ENCODE results near the gene UNG.
"Not testable (repeated sequence)": the region's sequence is repeated elsewhere in the genome, so short reads cannot be mapped to it uniquely, and the experiment has no call there.

The UNG gene

DNA sequence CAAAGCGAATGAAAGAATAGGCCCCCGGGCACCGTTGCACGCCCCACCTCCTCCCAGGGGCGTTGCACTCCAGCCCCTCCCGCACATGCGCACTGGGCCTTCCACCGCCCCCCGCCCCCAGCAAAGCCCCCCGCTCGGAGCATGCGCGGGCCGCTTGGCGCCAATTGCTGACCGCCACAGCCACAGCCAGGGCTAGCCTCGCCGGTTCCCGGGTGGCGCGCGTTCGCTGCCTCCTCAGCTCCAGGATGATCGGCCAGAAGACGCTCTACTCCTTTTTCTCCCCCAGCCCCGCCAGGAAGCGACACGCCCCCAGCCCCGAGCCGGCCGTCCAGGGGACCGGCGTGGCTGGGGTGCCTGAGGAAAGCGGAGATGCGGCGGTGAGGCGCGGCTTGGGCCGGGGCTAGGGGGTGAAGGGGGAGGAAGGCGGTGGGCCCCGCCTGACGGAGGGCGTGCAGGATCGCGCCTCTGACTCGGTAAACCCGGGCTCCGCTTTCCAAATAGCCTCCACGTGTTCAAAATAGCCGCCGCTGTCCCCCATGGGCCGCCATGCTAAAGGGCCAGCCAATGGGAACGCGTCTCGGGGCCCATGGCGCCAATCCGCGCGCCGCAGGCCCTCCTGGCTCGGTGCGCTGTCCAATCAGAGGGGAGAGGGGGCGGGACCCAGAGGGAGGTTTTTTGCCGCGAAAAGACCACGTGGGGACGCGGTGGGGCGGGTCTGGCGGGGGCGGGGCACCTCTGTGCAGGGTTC, at the start of gene UNG:
UNG (plus strand) TSS at position 163 of the 748 bp plus-strand sequence; CDS start at position 246, 83 bp downstream.
- Histone ChIP-seq H3K27me3 (ENCODE audit: insufficient read depth, low read length) (no peaks in the 10 kb centered on the region), H2AFZ (ENCODE audit: low read depth, low read length) (peak within 1 kb of the TSS; percentile 91), H3K36me3 (ENCODE audit: insufficient read depth, low read length) (peaks cover 33% of the 10 kb centered on the region), H3K9me3 (ENCODE audit: low read length) (no peaks in the 10 kb centered on the region), H3K4me1 (ENCODE audit: insufficient read depth, low read length) (peaks cover 18% of the 10 kb centered on the region), H3K4me3 (ENCODE audit: low read length) (peak within 1 kb of the TSS; percentile 87)

GRCh38 chr12:109048706-109049105, 48.7 kb upstream of the UNG start:
- not testable (repeated sequence) for H3K9me3 ChIP-seq (ENCODE audit: low read length); H2AFZ ChIP-seq (ENCODE audit: low read depth, low read length); H3K27me3 ChIP-seq (ENCODE audit: insufficient read depth, low read length); H3K4me1 ChIP-seq (ENCODE audit: insufficient read depth, low read length); H3K4me3 ChIP-seq (ENCODE audit: low read length); H3K36me3 ChIP-seq (ENCODE audit: insufficient read depth, low read length)

DNA sequence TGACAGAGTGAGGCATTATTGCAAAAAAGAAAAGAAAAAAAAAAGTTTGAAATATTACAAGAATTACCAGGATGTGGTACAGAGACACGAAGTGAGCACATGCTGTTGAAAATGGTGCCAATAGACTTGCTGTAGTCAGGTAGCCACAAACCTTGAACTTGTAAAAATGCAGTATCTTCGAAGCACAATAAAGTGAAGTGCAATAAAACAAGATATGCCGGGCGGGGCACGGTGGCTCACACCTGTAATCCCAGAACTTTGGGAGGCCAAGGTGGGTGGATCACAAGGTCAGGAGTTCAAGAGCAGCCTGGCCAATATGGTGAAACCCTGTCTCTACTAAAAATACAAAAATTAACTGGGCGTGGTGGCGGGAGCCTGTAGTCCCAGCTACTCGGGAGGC, 47.6 kb upstream of the UNG start:
- not testable (repeated sequence) for H3K36me3 ChIP-seq (ENCODE audit: insufficient read depth, low read length); H3K4me3 ChIP-seq (ENCODE audit: low read length); H2AFZ ChIP-seq (ENCODE audit: low read depth, low read length); H3K4me1 ChIP-seq (ENCODE audit: insufficient read depth, low read length); H3K9me3 ChIP-seq (ENCODE audit: low read length); H3K27me3 ChIP-seq (ENCODE audit: insufficient read depth, low read length)

DNA sequence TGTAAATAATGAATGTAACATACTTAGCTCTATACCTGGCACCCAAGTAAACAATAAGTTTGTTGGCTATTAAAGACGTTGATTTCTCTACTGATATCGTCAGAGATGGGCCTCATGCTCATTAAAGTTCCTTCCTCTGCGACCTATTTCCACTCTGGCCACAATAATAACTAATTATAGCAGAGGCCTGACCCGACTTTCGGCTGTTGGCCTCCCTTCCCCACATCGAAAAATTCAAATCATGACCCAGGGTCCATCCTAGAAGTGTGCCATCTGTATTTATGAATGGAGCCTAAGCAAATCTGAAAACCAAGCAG, 45.3 kb upstream of the UNG start:
- no peaks in the 10 kb centered on the region for H3K9me3 ChIP-seq (ENCODE audit: low read length)
- H3K27me3 ChIP-seq (ENCODE audit: insufficient read depth, low read length): no peaks in the 10 kb centered on the region
- peak overlapping the region; percentile 93 for H2AFZ ChIP-seq (ENCODE audit: low read depth, low read length)
- peaks cover 9% of the 10 kb centered on the region for H3K4me1 ChIP-seq (ENCODE audit: insufficient read depth, low read length)
- H3K36me3 ChIP-seq (ENCODE audit: insufficient read depth, low read length): peaks cover 2% of the 10 kb centered on the region
- peak overlapping the region; percentile 85 for H3K4me3 ChIP-seq (ENCODE audit: low read length)

GRCh38 chr12:109052414-109053323, 44.7 kb upstream of the UNG start, which contains the start of gene USP30:
Gene USP30, plus strand, starts transcription at chr12:109052576. Its CDS starts 103 bp downstream, at chr12:109052679.
- peaks cover 9% of the 10 kb centered on the region for H3K4me1 ChIP-seq (ENCODE audit: insufficient read depth, low read length)
- peaks cover 5% of the 10 kb centered on the region for H3K36me3 ChIP-seq (ENCODE audit: insufficient read depth, low read length)
- peak within 1 kb of the TSS; percentile 93 for H2AFZ ChIP-seq (ENCODE audit: low read depth, low read length)
- H3K4me3 ChIP-seq (ENCODE audit: low read length): peak within 1 kb of the TSS; percentile 85
- no peaks in the 10 kb centered on the region for H3K9me3 ChIP-seq (ENCODE audit: low read length)
- no peaks in the 10 kb centered on the region for H3K27me3 ChIP-seq (ENCODE audit: insufficient read depth, low read length)

DNA sequence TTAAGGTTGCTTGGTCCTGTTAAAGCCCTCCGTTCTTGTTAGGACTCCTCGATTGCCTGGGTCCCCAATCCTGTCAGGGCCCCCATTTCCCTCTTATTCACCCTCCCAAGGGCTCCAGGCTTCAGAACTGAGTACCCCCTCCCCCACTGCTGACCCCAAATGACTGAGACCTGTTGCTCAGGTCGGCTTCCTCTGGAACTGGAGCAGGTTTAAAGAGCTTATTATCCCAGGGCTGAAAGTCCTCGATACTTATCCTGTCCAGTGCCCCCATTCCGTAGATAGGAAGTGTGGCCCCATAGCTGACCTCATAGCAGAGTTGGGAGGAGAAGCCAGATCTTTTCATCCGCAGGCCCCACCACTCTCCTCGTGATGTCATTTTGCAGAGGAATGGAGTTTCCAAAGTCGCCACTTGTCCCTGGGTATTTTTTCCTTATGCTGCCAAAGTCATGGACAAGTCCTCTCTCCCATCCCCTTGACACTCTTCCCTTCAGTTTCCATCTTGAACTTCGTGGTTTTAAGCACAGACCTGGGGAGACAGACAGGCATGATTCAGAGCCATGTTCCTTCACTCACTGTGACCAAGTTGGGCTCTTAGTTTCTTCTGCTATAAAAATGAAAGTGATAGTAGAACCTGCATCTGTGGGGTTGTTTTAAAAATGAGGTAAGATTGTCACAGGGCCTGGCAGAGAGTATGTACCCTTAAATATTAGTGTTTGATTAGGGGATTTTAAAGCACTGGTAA, 43.8 kb upstream of the UNG start:
- no peaks in the 10 kb centered on the region for H3K27me3 ChIP-seq (ENCODE audit: insufficient read depth, low read length)
- H3K9me3 ChIP-seq (ENCODE audit: low read length): no peaks in the 10 kb centered on the region
- H2AFZ ChIP-seq (ENCODE audit: low read depth, low read length): peak overlapping the region; percentile 93
- peaks cover 9% of the 10 kb centered on the region for H3K36me3 ChIP-seq (ENCODE audit: insufficient read depth, low read length)
- peak overlapping the region; percentile 85 for H3K4me3 ChIP-seq (ENCODE audit: low read length)
- H3K4me1 ChIP-seq (ENCODE audit: insufficient read depth, low read length): peaks cover 9% of the 10 kb centered on the region

- H2AFZ ChIP-seq (ENCODE audit: low read depth, low read length); H3K4me1 ChIP-seq (ENCODE audit: insufficient read depth, low read length); H3K27me3 ChIP-seq (ENCODE audit: insufficient read depth, low read length); H3K9me3 ChIP-seq (ENCODE audit: low read length): not testable (repeated sequence)
- H3K36me3 ChIP-seq (ENCODE audit: insufficient read depth, low read length): peaks cover 15% of the 10 kb centered on the region
- H3K4me3 ChIP-seq (ENCODE audit: low read length): peak overlapping the region; percentile 85
Observed at GRCh38 chr12:109054124-109054513, 43.3 kb upstream of the UNG start.

GRCh38 chr12:109054520-109054919, 42.9 kb upstream of the UNG start:
- Histone ChIP-seq H2AFZ (ENCODE audit: low read depth, low read length) (no peak overlapping the region), H3K9me3 (ENCODE audit: low read length) (no peaks in the 10 kb centered on the region), H3K4me1 (ENCODE audit: insufficient read depth, low read length) (peaks cover 9% of the 10 kb centered on the region), H3K4me3 (ENCODE audit: low read length) (no peak overlapping the region), H3K36me3 (ENCODE audit: insufficient read depth, low read length) (peaks cover 17% of the 10 kb centered on the region), H3K27me3 (ENCODE audit: insufficient read depth, low read length) (no peaks in the 10 kb centered on the region)

GRCh38 chr12:109056891-109057290, 40.5 kb upstream of the UNG start:
- Histone ChIP-seq H3K9me3 (ENCODE audit: low read length) (no peaks in the 10 kb centered on the region), H3K4me1 (ENCODE audit: insufficient read depth, low read length) (peaks cover 9% of the 10 kb centered on the region), H3K27me3 (ENCODE audit: insufficient read depth, low read length) (no peaks in the 10 kb centered on the region), H3K36me3 (ENCODE audit: insufficient read depth, low read length) (peaks cover 24% of the 10 kb centered on the region), H3K4me3 (ENCODE audit: low read length) (no peak overlapping the region), H2AFZ (ENCODE audit: low read depth, low read length) (no peak overlapping the region)

DNA sequence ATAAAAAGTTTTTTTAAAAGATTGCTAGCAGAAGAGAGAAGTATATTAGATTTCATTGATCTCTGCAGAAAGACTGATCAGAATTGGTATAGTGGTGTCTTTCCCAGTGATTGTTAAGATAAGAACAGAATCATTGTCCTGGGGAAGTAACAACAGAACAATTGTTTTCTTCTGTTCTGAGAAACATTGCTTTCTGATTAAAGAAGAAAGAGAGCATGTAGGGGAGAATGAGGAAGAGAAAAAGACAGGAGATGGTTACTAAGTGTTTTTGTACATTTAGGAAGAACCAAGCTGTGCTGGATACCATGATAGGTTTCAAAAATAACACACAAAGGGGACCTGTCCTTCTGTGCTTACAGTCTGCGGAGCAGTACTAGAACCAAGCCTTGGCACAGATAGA, 40.0 kb upstream of the UNG start:
- Histone ChIP-seq H3K36me3 (ENCODE audit: insufficient read depth, low read length) (peaks cover 24% of the 10 kb centered on the region), H3K9me3 (ENCODE audit: low read length) (no peaks in the 10 kb centered on the region), H2AFZ (ENCODE audit: low read depth, low read length) (no peak overlapping the region), H3K4me3 (ENCODE audit: low read length) (no peak overlapping the region), H3K4me1 (ENCODE audit: insufficient read depth, low read length) (peaks cover 8% of the 10 kb centered on the region), H3K27me3 (ENCODE audit: insufficient read depth, low read length) (no peaks in the 10 kb centered on the region)

DNA sequence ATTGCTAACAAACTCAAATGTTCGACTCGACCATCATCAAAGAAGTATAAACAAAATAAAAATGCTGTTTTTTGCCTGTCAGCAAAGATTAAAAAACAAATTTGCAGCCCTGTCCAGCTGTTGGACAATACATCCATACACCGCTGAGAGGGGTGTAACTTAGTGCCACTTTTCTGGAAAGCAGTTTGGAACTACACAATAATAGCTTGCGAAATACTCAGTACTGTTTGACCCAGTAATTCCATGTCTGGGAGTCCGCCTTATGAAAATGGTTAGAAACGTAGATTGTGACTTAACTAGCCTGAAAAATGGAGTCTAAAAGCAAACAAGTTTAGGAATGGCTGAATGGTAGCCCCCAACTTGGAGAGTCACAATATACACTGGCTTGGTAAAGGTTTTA, 38.6 kb upstream of the UNG start:
- Histone ChIP-seq H2AFZ (ENCODE audit: low read depth, low read length) (no peak overlapping the region), H3K4me3 (ENCODE audit: low read length) (no peak overlapping the region), H3K9me3 (ENCODE audit: low read length) (no peaks in the 10 kb centered on the region), H3K27me3 (ENCODE audit: insufficient read depth, low read length) (no peaks in the 10 kb centered on the region), H3K4me1 (ENCODE audit: insufficient read depth, low read length) (peaks cover under 1% of the 10 kb centered on the region), H3K36me3 (ENCODE audit: insufficient read depth, low read length) (peaks cover 24% of the 10 kb centered on the region)

DNA sequence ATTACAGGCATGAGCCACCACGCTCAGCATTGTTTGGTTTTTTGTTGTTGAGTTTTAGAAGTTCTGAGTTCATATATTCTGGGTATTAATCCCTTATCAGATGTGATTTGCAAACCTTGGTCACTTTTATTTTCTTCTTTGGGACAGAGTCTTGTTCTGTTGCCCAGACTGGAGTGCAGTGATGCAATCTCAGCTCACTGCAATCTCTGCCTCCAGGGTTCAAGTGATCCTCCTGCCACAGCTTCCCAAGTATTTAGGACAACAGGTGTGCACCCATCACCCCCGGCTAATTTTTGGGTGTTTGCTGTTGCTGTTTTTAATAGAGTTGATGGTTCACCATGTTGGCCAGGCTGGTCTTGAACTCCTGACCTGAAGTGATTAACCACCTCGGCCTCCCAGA, 33.3 kb upstream of the UNG start:
- Histone ChIP-seq H3K9me3 (ENCODE audit: low read length) (no peaks in the 10 kb centered on the region), H3K4me3 (ENCODE audit: low read length) (no peak overlapping the region), H2AFZ (ENCODE audit: low read depth, low read length) (no peak overlapping the region), H3K27me3 (ENCODE audit: insufficient read depth, low read length) (no peaks in the 10 kb centered on the region), H3K36me3 (ENCODE audit: insufficient read depth, low read length) (peaks cover 29% of the 10 kb centered on the region), H3K4me1 (ENCODE audit: insufficient read depth, low read length) (no peaks in the 10 kb centered on the region)
